Effector CD8-positive, alpha-beta T cell (primary cell): ENCODE measurements around the gene ERCC2.

Source experiments
- DNase-seq: peaks from one replicate; lab custom pipeline; 2025; lab: John Stamatoyannopoulos, UW

The ERCC2 gene

DNA sequence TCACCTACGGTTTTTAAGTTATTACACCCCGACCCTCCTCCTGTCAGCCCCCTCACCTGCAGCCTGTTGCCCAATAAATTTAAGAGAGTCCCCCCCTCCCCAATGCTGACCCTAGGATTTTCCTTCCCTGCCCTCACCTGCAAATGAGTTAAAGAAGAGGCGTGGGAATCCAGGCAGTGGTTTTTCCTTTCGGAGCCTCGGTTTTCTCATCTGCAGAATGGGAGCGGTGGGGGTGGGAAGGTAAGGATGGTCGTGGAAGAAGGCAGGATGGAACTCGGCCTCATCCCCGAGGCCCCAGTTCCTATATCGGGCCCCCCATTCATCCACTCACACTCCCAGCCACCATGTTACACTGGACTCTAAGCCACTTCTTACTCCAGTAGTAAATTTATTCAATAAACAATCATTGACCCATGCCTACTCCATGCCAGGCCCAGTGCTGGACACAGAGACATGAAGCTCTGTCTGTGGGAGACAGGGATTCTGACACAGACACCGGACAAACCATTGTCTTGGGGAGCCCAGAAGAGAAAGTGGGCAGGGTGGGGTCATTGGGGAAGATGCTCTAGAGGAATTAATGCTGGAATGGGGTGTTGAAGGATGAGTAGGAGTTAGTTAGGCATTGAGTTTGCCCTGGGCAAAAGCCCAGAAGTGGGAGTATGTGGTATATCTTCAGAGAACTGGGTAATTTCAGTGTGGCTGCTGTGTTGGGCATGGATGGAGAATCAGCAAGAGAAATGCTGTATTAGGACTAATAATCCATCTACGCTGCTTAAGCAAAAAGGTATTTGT, 66.9 kb downstream of the ERCC2 start:
- DNase-seq: no peak

DNA sequence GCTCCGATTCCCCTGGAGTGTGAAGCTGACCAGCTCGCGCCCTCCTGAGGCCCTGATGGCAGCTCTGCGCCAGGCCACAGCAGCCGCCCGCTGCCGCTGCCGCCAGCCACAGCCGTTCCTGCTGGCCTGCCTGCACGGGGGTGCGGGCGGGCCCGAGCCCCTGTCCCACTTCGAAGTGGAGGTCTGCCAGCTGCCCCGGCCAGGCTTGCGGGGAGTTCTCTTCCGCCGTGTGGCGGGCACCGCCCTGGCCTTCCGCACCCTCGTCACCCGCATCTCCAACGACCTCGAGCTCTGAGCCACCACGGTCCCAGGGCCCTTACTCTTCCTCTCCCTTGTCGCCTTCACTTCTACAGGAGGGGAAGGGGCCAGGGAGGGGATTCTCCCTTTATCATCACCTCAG, 68.0 kb downstream of the ERCC2 start:
- no peak for DNase-seq
